Osteoblast (primary cell): Measurements from ENCODE around the gene STK17A. TPM values are rescaled to one million over a fixed set of nuclear protein-coding genes. Genes with fewer than 3 reads are reported as not detected.

Experiments
- DNase-seq: peaks from one replicate; pipeline ENCODE4 v3.0.0; 2011; ENCODE audit warnings: low spot score, mixed read lengths; ENCODE audit not compliant: insufficient read length; ENCODE audit errors: missing footprints
- H2AFZ ChIP-seq: 2 replicates; pipeline ENCODE4 v1.6.0; 2011; ENCODE audit warnings: mild to moderate bottlenecking, low read length
- H3K27ac ChIP-seq: 2 replicates; pipeline ENCODE4 v1.5.1; 2011; ENCODE audit warnings: mild to moderate bottlenecking, low read depth, low read length, moderate library complexity
- H3K27me3 ChIP-seq: 2 replicates; pipeline ENCODE4 v1.6.0; 2012; ENCODE audit warnings: mild to moderate bottlenecking, control low read depth, inconsistent platforms, low read length, moderate library complexity; ENCODE audit not compliant: insufficient read depth
- H3K36me3 ChIP-seq: 2 replicates; pipeline ENCODE4 v1.5.1; 2011; ENCODE audit warnings: mild to moderate bottlenecking, low read length, control low read depth, moderate library complexity; ENCODE audit not compliant: insufficient read depth
- H3K4me1 ChIP-seq: 2 replicates; pipeline ENCODE4 v1.5.1; 2011; ENCODE audit warnings: mild to moderate bottlenecking, low read length, control low read depth, moderate library complexity; ENCODE audit not compliant: insufficient read depth
- H3K4me2 ChIP-seq: 2 replicates; pipeline ENCODE4 v1.6.0; 2011; ENCODE audit warnings: mild to moderate bottlenecking, low read length; ENCODE audit not compliant: insufficient read depth
- H3K4me3 ChIP-seq: fragments of 200-600 bp; sonication (generic); 3 replicates; pipeline ENCODE4 v1.5.1; 2012; ENCODE audit warnings: mild to moderate bottlenecking, low read length, inconsistent platforms; ENCODE audit not compliant: insufficient read depth
- H3K79me2 ChIP-seq: 2 replicates; pipeline ENCODE4 v1.6.0; 2012; ENCODE audit warnings: mild to moderate bottlenecking, low read length, control low read depth, inconsistent platforms; ENCODE audit not compliant: insufficient read depth
- H3K9me3 ChIP-seq: 2 replicates; pipeline ENCODE4 v1.5.1; 2011; ENCODE audit warnings: low read depth, low read length, control low read depth
- H4K20me1 ChIP-seq: 2 replicates; pipeline ENCODE4 v1.6.0; 2012; ENCODE audit warnings: mild to moderate bottlenecking, low read length, control low read depth; ENCODE audit not compliant: insufficient read depth
- total RNA-seq: library from RNA; depleted of rRNA; stranded (reverse); fragments of >200 nt; gene quantifications from 2 replicates; pipeline ENCODE4 v1.2.3, GENCODE V29; 2012
- TF ChIP-seq, protein P1 (sequence below): IDR thresholded peaks from 2 replicates; pipeline ENCODE4 v1.5.1; 2011; ENCODE audit warnings: mild to moderate bottlenecking, low read depth, low read length, moderate library complexity; ENCODE audit errors: extremely low read depth

Gene STK17A
- total RNA-seq, 1 donor: 109 TPM

DNA sequence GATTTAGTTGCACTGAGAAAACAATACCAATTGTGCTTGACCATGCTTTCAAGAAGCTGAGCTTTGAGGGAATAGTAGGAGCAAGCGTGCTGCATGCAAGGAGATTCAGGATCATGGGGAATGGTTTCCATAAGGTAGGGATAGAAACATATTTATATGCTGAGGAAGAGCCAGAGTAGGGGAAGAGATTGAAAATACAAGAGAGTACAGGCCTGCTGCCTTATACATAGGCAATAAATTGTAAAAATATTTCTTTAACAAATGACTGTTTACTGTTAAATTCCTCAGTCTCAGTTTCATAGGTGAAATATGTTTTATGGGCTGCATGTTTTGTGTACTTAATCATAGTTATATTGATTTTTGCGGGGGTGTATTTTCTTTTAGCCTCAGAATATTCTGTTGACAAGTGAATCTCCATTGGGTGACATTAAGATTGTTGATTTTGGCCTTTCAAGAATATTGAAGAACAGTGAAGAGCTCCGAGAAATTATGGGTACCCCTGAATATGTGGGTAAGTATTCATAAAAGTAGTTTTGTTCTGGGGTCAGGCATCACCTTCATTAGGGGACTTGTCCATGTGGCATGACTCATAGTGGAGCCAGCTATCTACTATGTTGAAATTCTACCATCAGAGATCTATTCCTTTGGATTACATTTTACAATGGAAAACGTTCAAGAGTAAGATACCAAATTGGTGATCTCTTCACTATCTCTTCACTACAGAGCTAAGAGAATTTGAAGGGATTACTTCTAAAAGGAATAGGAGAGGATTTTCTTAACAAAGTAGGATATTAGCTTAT, 36.5 kb downstream of the STK17A start:
- Histone ChIP-seq H3K9me3 (no peaks in the 10 kb centered on the region), H3K27ac (peak overlapping the region; percentile 37), H2AFZ (no peak overlapping the region), H3K36me3 (peaks cover 77% of the 10 kb centered on the region), H3K4me2 (no peak overlapping the region), H3K27me3 (no peaks in the 10 kb centered on the region), H3K79me2 (peaks cover 95% of the 10 kb centered on the region), H3K4me3 (no peak overlapping the region), H3K4me1 (peaks cover 44% of the 10 kb centered on the region), H4K20me1 (peaks cover 28% of the 10 kb centered on the region)
- DNase-seq: no peak
- TF ChIP-seq, protein P1, sequence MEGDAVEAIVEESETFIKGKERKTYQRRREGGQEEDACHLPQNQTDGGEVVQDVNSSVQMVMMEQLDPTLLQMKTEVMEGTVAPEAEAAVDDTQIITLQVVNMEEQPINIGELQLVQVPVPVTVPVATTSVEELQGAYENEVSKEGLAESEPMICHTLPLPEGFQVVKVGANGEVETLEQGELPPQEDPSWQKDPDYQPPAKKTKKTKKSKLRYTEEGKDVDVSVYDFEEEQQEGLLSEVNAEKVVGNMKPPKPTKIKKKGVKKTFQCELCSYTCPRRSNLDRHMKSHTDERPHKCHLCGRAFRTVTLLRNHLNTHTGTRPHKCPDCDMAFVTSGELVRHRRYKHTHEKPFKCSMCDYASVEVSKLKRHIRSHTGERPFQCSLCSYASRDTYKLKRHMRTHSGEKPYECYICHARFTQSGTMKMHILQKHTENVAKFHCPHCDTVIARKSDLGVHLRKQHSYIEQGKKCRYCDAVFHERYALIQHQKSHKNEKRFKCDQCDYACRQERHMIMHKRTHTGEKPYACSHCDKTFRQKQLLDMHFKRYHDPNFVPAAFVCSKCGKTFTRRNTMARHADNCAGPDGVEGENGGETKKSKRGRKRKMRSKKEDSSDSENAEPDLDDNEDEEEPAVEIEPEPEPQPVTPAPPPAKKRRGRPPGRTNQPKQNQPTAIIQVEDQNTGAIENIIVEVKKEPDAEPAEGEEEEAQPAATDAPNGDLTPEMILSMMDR: no peak

GRCh38 chr7:43621729-43622448, 39.0 kb downstream of the STK17A start:
- H3K4me1 ChIP-seq: peaks cover 50% of the 10 kb centered on the region
- no peak overlapping the region for H3K4me3 ChIP-seq
- TF ChIP-seq, protein P1: no peak
- H3K79me2 ChIP-seq: peaks cover 95% of the 10 kb centered on the region
- H3K36me3 ChIP-seq: peaks cover 85% of the 10 kb centered on the region
- peaks cover 21% of the 10 kb centered on the region for H4K20me1 ChIP-seq
- H2AFZ ChIP-seq: no peak overlapping the region
- H3K27me3 ChIP-seq: no peaks in the 10 kb centered on the region
- H3K4me2 ChIP-seq: peak overlapping the region; percentile 49
- peak; percentile 58 for DNase-seq
- H3K27ac ChIP-seq: peak overlapping the region; percentile 65
- no peaks in the 10 kb centered on the region for H3K9me3 ChIP-seq

GRCh38 chr7:43624156-43624555, 41.2 kb downstream of the STK17A start:
- Histone ChIP-seq H3K4me3 (no peak overlapping the region), H3K4me1 (peaks cover 34% of the 10 kb centered on the region), H2AFZ (no peak overlapping the region), H3K27ac (no peak overlapping the region), H3K36me3 (peaks cover 86% of the 10 kb centered on the region), H3K79me2 (peaks cover 93% of the 10 kb centered on the region), H3K27me3 (no peaks in the 10 kb centered on the region), H4K20me1 (peaks cover 11% of the 10 kb centered on the region), H3K4me2 (no peak overlapping the region), H3K9me3 (no peaks in the 10 kb centered on the region)
- no peak for DNase-seq
- TF ChIP-seq, protein P1: no peak

DNA sequence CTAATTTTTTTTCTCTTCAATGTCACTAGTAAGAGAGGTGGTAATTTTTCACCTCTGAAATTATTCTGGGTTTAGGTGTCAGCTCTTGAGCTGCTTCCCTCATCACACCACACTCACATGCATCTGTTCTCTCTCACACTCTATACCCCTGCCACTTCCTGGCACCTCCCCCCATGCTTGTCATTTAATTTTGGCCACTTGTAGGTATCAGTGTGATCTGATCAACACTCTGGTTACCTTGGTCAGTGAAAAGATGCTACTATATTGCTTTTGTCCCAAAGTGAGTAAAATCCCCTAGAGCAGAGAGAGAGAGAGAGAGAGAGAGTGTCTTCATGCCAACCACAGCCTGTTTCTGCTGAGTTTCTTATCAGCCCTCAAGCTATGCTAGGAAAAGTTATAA, 42.5 kb downstream of the STK17A start:
- Histone ChIP-seq H3K36me3 (peaks cover 88% of the 10 kb centered on the region), H3K4me2 (no peak overlapping the region), H3K4me1 (peaks cover 25% of the 10 kb centered on the region), H2AFZ (no peak overlapping the region), H4K20me1 (peaks cover 3% of the 10 kb centered on the region), H3K9me3 (no peaks in the 10 kb centered on the region), H3K79me2 (peaks cover 89% of the 10 kb centered on the region), H3K4me3 (no peak overlapping the region), H3K27ac (peak overlapping the region; percentile 15), H3K27me3 (no peaks in the 10 kb centered on the region)
- TF ChIP-seq, protein P1: no peak
- no peak for DNase-seq
